Jurkat, Clone E6-1 (cell line): ENCODE data around the gene OR2M7. TPM values are rescaled to one million over a fixed set of nuclear protein-coding genes. Genes with fewer than 3 reads are reported as not detected.
"Not testable (repeated sequence)": the region's sequence is repeated elsewhere in the genome, so short reads cannot be mapped to it uniquely, and the experiment has no call there.

Source experiments
- DNase-seq: peaks from one replicate; pipeline ENCODE4 v3.0.0-alpha.2; 2011; ENCODE audit warnings: low read depth, low spot score
- H3K4me3 ChIP-seq: 2 replicates; pipeline ENCODE4 v1.5.1; 2011; ENCODE audit warnings: mild to moderate bottlenecking, low read length, control low read depth, moderate library complexity
- polyA plus RNA-seq: library from polyadenylated mRNA; unstranded; fragments of >200 nt; gene quantifications from one replicate; pipeline ENCODE4 v1.2.1, GENCODE V29; 2012; ENCODE audit warnings: missing spikeins; ENCODE audit not compliant: insufficient read length, insufficient read depth

The OR2M7 gene
- polyA plus RNA-seq, result not detected

- no peak within 1 kb of the TSS for H3K4me3 ChIP-seq
- DNase-seq, result no peak
Observed at GRCh38 chr1:248324468-248324867, at the start of gene OR2M7. OR2M7 (minus strand) TSS chr1:248324568; CDS start chr1:248324568, 0 bp downstream.

- DNase-seq, result no peak
- no peak overlapping the region for H3K4me3 ChIP-seq
Observed at GRCh38 chr1:248373761-248374160, 49.4 kb upstream of the OR2M7 start.

GRCh38 chr1:248372394-248372793, 48.0 kb upstream of the OR2M7 start:
- H3K4me3 ChIP-seq, result no peak overlapping the region
- peak; percentile 5 for DNase-seq

- no peak overlapping the region for H3K4me3 ChIP-seq
- DNase-seq, result no peak
Observed at GRCh38 chr1:248366609-248367008, 42.2 kb upstream of the OR2M7 start.

- DNase-seq, result no peak
Observed at GRCh38 chr1:248361121-248361715, 36.9 kb upstream of the OR2M7 start, which contains the start of gene OR2T4. OR2T4 (plus strand) TSS chr1:248361665; CDS start chr1:248361665, 0 bp downstream.

GRCh38 chr1:248359415-248359814, 35.0 kb upstream of the OR2M7 start:
- no peak overlapping the region for H3K4me3 ChIP-seq
- no peak for DNase-seq

More at GRCh38 chr1:248361121-248361715, 36.9 kb upstream of the OR2M7 start, which contains the start of gene OR2T4:
- H3K4me3 ChIP-seq, result no peak within 1 kb of the TSS

- no peak within 1 kb of the TSS for H3K4me3 ChIP-seq
- DNase-seq, result no peak
Observed at GRCh38 chr1:248348475-248348874, 24.1 kb upstream of the OR2M7 start, which contains the start of gene OR14C36. OR14C36 (plus strand) TSS chr1:248348775; CDS start chr1:248348775, 0 bp downstream.

GRCh38 chr1:248343451-248343850, 19.1 kb upstream of the OR2M7 start:
- no peak overlapping the region for H3K4me3 ChIP-seq
- DNase-seq, result no peak

GRCh38 chr1:248316796-248317195, 7.6 kb downstream of the OR2M7 start:
- no peak for DNase-seq
- H3K4me3 ChIP-seq, result no peak overlapping the region

- DNase-seq, H3K4me3 ChIP-seq: not testable (repeated sequence)
Observed at GRCh38 chr1:248306740-248307139, 17.6 kb downstream of the OR2M7 start.

- no peak overlapping the region for H3K4me3 ChIP-seq
- no peak for DNase-seq
Observed at GRCh38 chr1:248306103-248306502, 18.3 kb downstream of the OR2M7 start.

- H3K4me3 ChIP-seq, DNase-seq: not testable (repeated sequence)
Observed at GRCh38 chr1:248305672-248306071, 18.7 kb downstream of the OR2M7 start.

GRCh38 chr1:248303324-248303723, 21.0 kb downstream of the OR2M7 start, which contains the start of gene OR2T12:
OR2T12 (minus strand) TSS chr1:248303424; CDS start chr1:248295578, 7,846 bp downstream.
- H3K4me3 ChIP-seq, result no peak within 1 kb of the TSS
- no peak for DNase-seq

GRCh38 chr1:248288391-248288790, 36.0 kb downstream of the OR2M7 start:
- no peak overlapping the region for H3K4me3 ChIP-seq
- no peak for DNase-seq

- no peak for DNase-seq
- no peak within 1 kb of the TSS for H3K4me3 ChIP-seq
Observed at GRCh38 chr1:248277876-248278275, 46.5 kb downstream of the OR2M7 start, which contains the start of gene OR2T33. OR2T33 (minus strand) TSS chr1:248277976; CDS start chr1:248273814, 4,162 bp downstream.
